GM12892 (cell line): ENCODE measurements around the gene AP1G1.
A peak's percentile ranks its signal among the peaks of the same experiment; 100 is the strongest.

Experiments
- POLR2A ChIP-seq: IDR thresholded peaks from 2 replicates; pipeline ENCODE4 v1.6.1; 2011; ENCODE audit warnings: low read depth, low read length, control low read depth
- POLR2AphosphoS5 ChIP-seq: IDR thresholded peaks from 2 replicates; pipeline ENCODE4 v1.6.1; 2011; ENCODE audit warnings: low read depth, low read length, control low read depth
- TAF1 ChIP-seq: IDR thresholded peaks from 2 replicates; pipeline ENCODE4 v1.6.1; 2011; ENCODE audit warnings: low read depth, mild to moderate bottlenecking, control low read depth, low read length, borderline replicate concordance

GRCh38 chr16:71808593-71809459 is at the start of gene AP1G1:
- peak; percentile 99 for TF ChIP-seq TAF1
- peak; percentile 81 for TF ChIP-seq POLR2AphosphoS5
- peak; percentile 90 for TF ChIP-seq POLR2A
